ENCODE results near the gene SSBP1.
"Not testable (repeated sequence)": the region's sequence is repeated elsewhere in the genome, so short reads cannot be mapped to it uniquely, and the experiment has no call there.

SSBP1 gene

GRCh38 chr7:141737836-141738591, at the start of gene SSBP1:
Gene SSBP1, plus strand, starts transcription at chr7:141738358. Its CDS starts 809 bp downstream, at chr7:141739167.
- DNase-seq: peak; percentile 95 to 98

- not testable (repeated sequence) for DNase-seq
Measured at GRCh38 chr7:141689072-141689825, 48.9 kb upstream of the SSBP1 start.

GRCh38 chr7:141691540-141691939, 46.6 kb upstream of the SSBP1 start:
- no peak for DNase-seq

- DNase-seq: no peak
Measured at GRCh38 chr7:141691961-141692360, 46.2 kb upstream of the SSBP1 start.

GRCh38 chr7:141693082-141693481, 45.1 kb upstream of the SSBP1 start:
- no peak for DNase-seq

GRCh38 chr7:141695803-141696289, 42.3 kb upstream of the SSBP1 start:
- DNase-seq: no peak

GRCh38 chr7:141696348-141696747, 41.8 kb upstream of the SSBP1 start:
- DNase-seq: peak in 1 of 2 donors; percentile 27

GRCh38 chr7:141697211-141697871, 40.8 kb upstream of the SSBP1 start:
- DNase-seq: no peak

GRCh38 chr7:141698247-141699015, 39.7 kb upstream of the SSBP1 start:
- DNase-seq: peak in 1 of 2 donors; percentile 19

GRCh38 chr7:141699860-141700259, 38.3 kb upstream of the SSBP1 start:
- no peak for DNase-seq

GRCh38 chr7:141700296-141700847, 37.8 kb upstream of the SSBP1 start:
- DNase-seq: no peak

- DNase-seq: peak in 1 of 2 donors; percentile 25
Measured at GRCh38 chr7:141700848-141701371, 37.2 kb upstream of the SSBP1 start.

- no peak for DNase-seq
Measured at GRCh38 chr7:141701489-141702046, 36.6 kb upstream of the SSBP1 start.

GRCh38 chr7:141702047-141702567, 36.1 kb upstream of the SSBP1 start, which contains the start of gene DENND11:
Gene DENND11, minus strand, starts transcription at chr7:141702166. Its CDS starts 13 bp downstream, at chr7:141702153.
- DNase-seq: peak; percentile 45 to 58

- DNase-seq: no peak
Measured at GRCh38 chr7:141702892-141703291, 35.3 kb upstream of the SSBP1 start.

- no peak for DNase-seq
Measured at GRCh38 chr7:141704112-141704511, 34.0 kb upstream of the SSBP1 start.

GRCh38 chr7:141704741-141705140, 33.4 kb upstream of the SSBP1 start:
- DNase-seq: no peak

GRCh38 chr7:141706239-141707064, 31.7 kb upstream of the SSBP1 start:
- no peak for DNase-seq

GRCh38 chr7:141708351-141708750, 29.8 kb upstream of the SSBP1 start, which contains the start of gene WEE2:
Gene WEE2, plus strand, starts transcription at chr7:141708353. Its CDS starts 406 bp downstream, at chr7:141708759.
- no peak for DNase-seq

GRCh38 chr7:141709318-141709717, 28.8 kb upstream of the SSBP1 start:
- DNase-seq: no peak

All from inflammatory macrophage treated with lipopolysaccharide for 1 hour (primary cell).